Stimulated activated memory B cell treated with anti-CD40 and anti-IgM and Interleukin-4, amounts not matched to agents 10 μg/mL and 1 μg/mL and 100 μg/mL, for 72 hours (primary cell): Measurements from ENCODE around the gene COQ8B.

Experiments used
- ATAC-seq: fragments of 150-1000 bp; cut with Tn5 transposase; 2 replicates; pipeline ENCODE4 v1.10.0; 2021
- H3K27ac Mint-ChIP-seq: one replicate; pipeline ENCODE4 v1.8.0; 2022; ENCODE audit warnings: mild to moderate bottlenecking, mixed read lengths
- H3K27me3 Mint-ChIP-seq: one replicate; pipeline ENCODE4 v1.8.0; 2022; ENCODE audit warnings: mixed read lengths
- H3K36me3 Mint-ChIP-seq: one replicate; pipeline ENCODE4 v1.8.0; 2022; ENCODE audit warnings: mixed read lengths
- H3K4me1 Mint-ChIP-seq: one replicate; pipeline ENCODE4 v1.8.0; 2022; ENCODE audit warnings: mixed read lengths
- H3K4me3 Mint-ChIP-seq: one replicate; pipeline ENCODE4 v1.8.0; 2022; ENCODE audit warnings: mild to moderate bottlenecking, moderate library complexity, mixed read lengths
- H3K9me3 Mint-ChIP-seq: one replicate; pipeline ENCODE4 v1.8.0; 2022; ENCODE audit warnings: mixed read lengths

Gene COQ8B

GRCh38 chr19:40716031-40716481, 630 bp downstream of the COQ8B start:
- H3K27ac Mint-ChIP-seq, result peak overlapping the region; percentile 83
- peaks cover 62% of the 10 kb centered on the region for H3K4me1 Mint-ChIP-seq
- H3K4me3 Mint-ChIP-seq, result peak overlapping the region; percentile 84
- H3K27me3 Mint-ChIP-seq, result no peaks in the 10 kb centered on the region
- no peaks in the 10 kb centered on the region for H3K9me3 Mint-ChIP-seq
- H3K36me3 Mint-ChIP-seq, result peaks cover 21% of the 10 kb centered on the region
- ATAC-seq, result no peak

GRCh38 chr19:40714441-40715299, 2.0 kb downstream of the COQ8B start:
- H3K36me3 Mint-ChIP-seq, result peaks cover 25% of the 10 kb centered on the region
- H3K4me3 Mint-ChIP-seq, result peak overlapping the region; percentile 84

GRCh38 chr19:40713939-40714338, 2.7 kb downstream of the COQ8B start:
- H3K9me3 Mint-ChIP-seq, result no peaks in the 10 kb centered on the region

More at GRCh38 chr19:40714441-40715299, 2.0 kb downstream of the COQ8B start:
- Mint-ChIP-seq H3K4me1 (peaks cover 55% of the 10 kb centered on the region), H3K27me3 (no peaks in the 10 kb centered on the region), H3K9me3 (no peaks in the 10 kb centered on the region), H3K27ac (peak overlapping the region; percentile 83)
- ATAC-seq, result peak; percentile 88

GRCh38 chr19:40709817-40710216, 6.9 kb downstream of the COQ8B start:
- Mint-ChIP-seq H3K27ac (no peak overlapping the region), H3K4me3 (no peak overlapping the region), H3K36me3 (peaks cover 58% of the 10 kb centered on the region), H3K27me3 (no peaks in the 10 kb centered on the region), H3K4me1 (peaks cover 24% of the 10 kb centered on the region), H3K9me3 (no peaks in the 10 kb centered on the region)
- ATAC-seq, result no peak

More at GRCh38 chr19:40713939-40714338, 2.7 kb downstream of the COQ8B start:
- H3K4me1 Mint-ChIP-seq, result peaks cover 49% of the 10 kb centered on the region
- ATAC-seq, result no peak
- peak overlapping the region; percentile 83 for H3K27ac Mint-ChIP-seq
- peaks cover 32% of the 10 kb centered on the region for H3K36me3 Mint-ChIP-seq
- peak overlapping the region; percentile 84 for H3K4me3 Mint-ChIP-seq
- no peaks in the 10 kb centered on the region for H3K27me3 Mint-ChIP-seq

GRCh38 chr19:40707615-40708014, 9.1 kb downstream of the COQ8B start:
- peaks cover 12% of the 10 kb centered on the region for H3K4me1 Mint-ChIP-seq
- H3K27ac Mint-ChIP-seq, result no peak overlapping the region
- ATAC-seq, result no peak
- H3K36me3 Mint-ChIP-seq, result peaks cover 68% of the 10 kb centered on the region
- H3K27me3 Mint-ChIP-seq, result no peaks in the 10 kb centered on the region
- H3K4me3 Mint-ChIP-seq, result no peak overlapping the region
- H3K9me3 Mint-ChIP-seq, result no peaks in the 10 kb centered on the region

- H3K4me3 Mint-ChIP-seq, result no peak overlapping the region
- H3K27ac Mint-ChIP-seq, result no peak overlapping the region
- no peaks in the 10 kb centered on the region for H3K9me3 Mint-ChIP-seq
- peaks cover 74% of the 10 kb centered on the region for H3K36me3 Mint-ChIP-seq
- no peak for ATAC-seq
- H3K4me1 Mint-ChIP-seq, result peaks cover 5% of the 10 kb centered on the region
- no peaks in the 10 kb centered on the region for H3K27me3 Mint-ChIP-seq
Observed at GRCh38 chr19:40705950-40706619, 10.6 kb downstream of the COQ8B start.

- no peaks in the 10 kb centered on the region for H3K9me3 Mint-ChIP-seq
- peaks cover under 1% of the 10 kb centered on the region for H3K4me1 Mint-ChIP-seq
- H3K4me3 Mint-ChIP-seq, result no peak overlapping the region
- H3K27ac Mint-ChIP-seq, result no peak overlapping the region
- no peaks in the 10 kb centered on the region for H3K27me3 Mint-ChIP-seq
- H3K36me3 Mint-ChIP-seq, result peaks cover 74% of the 10 kb centered on the region
- ATAC-seq, result no peak
Observed at GRCh38 chr19:40705362-40705651, 11.4 kb downstream of the COQ8B start.

- Mint-ChIP-seq H3K4me3 (no peak overlapping the region), H3K36me3 (peaks cover 69% of the 10 kb centered on the region), H3K9me3 (no peaks in the 10 kb centered on the region), H3K27ac (no peak overlapping the region), H3K27me3 (no peaks in the 10 kb centered on the region), H3K4me1 (no peaks in the 10 kb centered on the region)
- ATAC-seq, result no peak
Observed at GRCh38 chr19:40704491-40705361, 12.0 kb downstream of the COQ8B start.

GRCh38 chr19:40703029-40703755, 13.5 kb downstream of the COQ8B start:
- no peaks in the 10 kb centered on the region for H3K4me1 Mint-ChIP-seq
- H3K9me3 Mint-ChIP-seq, result no peaks in the 10 kb centered on the region
- peaks cover 54% of the 10 kb centered on the region for H3K36me3 Mint-ChIP-seq
- no peak overlapping the region for H3K27ac Mint-ChIP-seq
- H3K27me3 Mint-ChIP-seq, result no peaks in the 10 kb centered on the region
- no peak for ATAC-seq
- no peak overlapping the region for H3K4me3 Mint-ChIP-seq

- peaks cover 53% of the 10 kb centered on the region for H3K36me3 Mint-ChIP-seq
- H3K27me3 Mint-ChIP-seq, result no peaks in the 10 kb centered on the region
- H3K9me3 Mint-ChIP-seq, result no peaks in the 10 kb centered on the region
- H3K27ac Mint-ChIP-seq, result no peak overlapping the region
- H3K4me1 Mint-ChIP-seq, result no peaks in the 10 kb centered on the region
- no peak overlapping the region for H3K4me3 Mint-ChIP-seq
- ATAC-seq, result no peak
Observed at GRCh38 chr19:40702337-40703012, 14.2 kb downstream of the COQ8B start.

GRCh38 chr19:40701758-40702157, 14.9 kb downstream of the COQ8B start:
- ATAC-seq, result no peak
- Mint-ChIP-seq H3K4me3 (no peak overlapping the region), H3K27me3 (no peaks in the 10 kb centered on the region), H3K36me3 (peaks cover 48% of the 10 kb centered on the region), H3K27ac (no peak overlapping the region), H3K4me1 (no peaks in the 10 kb centered on the region), H3K9me3 (no peaks in the 10 kb centered on the region)

GRCh38 chr19:40700083-40700482, 16.6 kb downstream of the COQ8B start:
- Mint-ChIP-seq H3K4me1 (no peaks in the 10 kb centered on the region), H3K4me3 (no peak overlapping the region), H3K27ac (no peak overlapping the region), H3K36me3 (peaks cover 38% of the 10 kb centered on the region), H3K27me3 (no peaks in the 10 kb centered on the region), H3K9me3 (no peaks in the 10 kb centered on the region)
- ATAC-seq, result no peak

GRCh38 chr19:40697007-40697406, 19.7 kb downstream of the COQ8B start:
- no peaks in the 10 kb centered on the region for H3K27me3 Mint-ChIP-seq
- H3K36me3 Mint-ChIP-seq, result peaks cover 26% of the 10 kb centered on the region
- H3K27ac Mint-ChIP-seq, result no peak overlapping the region
- no peaks in the 10 kb centered on the region for H3K4me1 Mint-ChIP-seq
- ATAC-seq, result no peak
- no peaks in the 10 kb centered on the region for H3K9me3 Mint-ChIP-seq
- H3K4me3 Mint-ChIP-seq, result no peak overlapping the region

GRCh38 chr19:40695881-40696280, 20.8 kb downstream of the COQ8B start:
- peaks cover 18% of the 10 kb centered on the region for H3K36me3 Mint-ChIP-seq
- H3K4me3 Mint-ChIP-seq, result no peak overlapping the region
- H3K4me1 Mint-ChIP-seq, result peaks cover 10% of the 10 kb centered on the region
- H3K27me3 Mint-ChIP-seq, result no peaks in the 10 kb centered on the region
- no peak for ATAC-seq
- H3K9me3 Mint-ChIP-seq, result no peaks in the 10 kb centered on the region
- H3K27ac Mint-ChIP-seq, result no peak overlapping the region
